Islet precursor cell (in vitro differentiated cells): Measurements from ENCODE around the gene RSPO1.
"Not testable (repeated sequence)": the region's sequence is repeated elsewhere in the genome, so short reads cannot be mapped to it uniquely, and the experiment has no call there.

Experiments
- DNase-seq: peaks from one replicate; pipeline ENCODE4 v3.0.0-alpha.2; 2018

Gene RSPO1

GRCh38 chr1:37634244-37634991, at the start of gene RSPO1:
RSPO1 (minus strand) TSS chr1:37634892; CDS start chr1:37629661, 5,231 bp downstream.
- peak; percentile 64 for DNase-seq

GRCh38 chr1:37684182-37684581, 49.5 kb upstream of the RSPO1 start:
- not testable (repeated sequence) for DNase-seq

GRCh38 chr1:37682334-37682987, 47.8 kb upstream of the RSPO1 start:
- peak; percentile 75 for DNase-seq

GRCh38 chr1:37680933-37681332, 46.2 kb upstream of the RSPO1 start:
- no peak for DNase-seq

- DNase-seq = no peak
Observed at GRCh38 chr1:37677808-37678207, 43.1 kb upstream of the RSPO1 start.

- DNase-seq = no peak
Observed at GRCh38 chr1:37677143-37677439, 42.4 kb upstream of the RSPO1 start.

- DNase-seq = no peak
Observed at GRCh38 chr1:37676281-37677142, 41.8 kb upstream of the RSPO1 start.

GRCh38 chr1:37673920-37674319, 39.2 kb upstream of the RSPO1 start:
- DNase-seq = no peak

- DNase-seq = no peak
Observed at GRCh38 chr1:37672136-37672870, 37.6 kb upstream of the RSPO1 start.

GRCh38 chr1:37671261-37671660, 36.6 kb upstream of the RSPO1 start:
- DNase-seq = no peak

- no peak for DNase-seq
Observed at GRCh38 chr1:37670133-37670532, 35.4 kb upstream of the RSPO1 start.

GRCh38 chr1:37667023-37667671, 32.5 kb upstream of the RSPO1 start:
- no peak for DNase-seq

GRCh38 chr1:37666241-37666867, 31.7 kb upstream of the RSPO1 start:
- no peak for DNase-seq

GRCh38 chr1:37663426-37664000, 28.8 kb upstream of the RSPO1 start:
- DNase-seq = no peak

- DNase-seq = no peak
Observed at GRCh38 chr1:37662031-37662755, 27.5 kb upstream of the RSPO1 start.

GRCh38 chr1:37661401-37661800, 26.7 kb upstream of the RSPO1 start:
- peak; percentile 96 for DNase-seq

GRCh38 chr1:37660664-37661063, 26.0 kb upstream of the RSPO1 start:
- no peak for DNase-seq

- DNase-seq = no peak
Observed at GRCh38 chr1:37658486-37658885, 23.8 kb upstream of the RSPO1 start.

- DNase-seq = no peak
Observed at GRCh38 chr1:37657620-37658412, 23.1 kb upstream of the RSPO1 start.

- DNase-seq = no peak
Observed at GRCh38 chr1:37656881-37657280, 22.2 kb upstream of the RSPO1 start.
